HepG2 (cell line): ENCODE measurements around the gene MRFAP1L1. TPM values are rescaled to one million over a fixed set of nuclear protein-coding genes. Genes with fewer than 3 reads are reported as not detected.

Experiments
- HNF1A ChIP-seq, 2 experiments: sonication (generic) in 1 of 2; formaldehyde crosslinking in 1 of 2; IDR thresholded peaks; 2 replicates each; pipeline versions ENCODE4 v1.4.0 to v1.6.1; 2016 to 2020; ENCODE audit warnings: borderline replicate concordance in 1 of 2, low read depth in 1 of 2, mild to moderate bottlenecking in 1 of 2, missing genetic modification reagents in 1 of 2
- HNRNPL ChIP-seq: fragments of 200-400 bp; formaldehyde crosslinking; IDR thresholded peaks from 2 replicates; pipeline ENCODE4 v1.6.1; 2017; ENCODE audit warnings: mild to moderate bottlenecking, low read depth, low read length
- JUNB ChIP-seq: sonication (generic); formaldehyde crosslinking; IDR thresholded peaks from 2 replicates; pipeline ENCODE4 v1.8.0; 2022; ENCODE audit warnings: missing genetic modification reagents, mild to moderate bottlenecking, borderline replicate concordance
- MLX ChIP-seq: IDR thresholded peaks from 2 replicates; pipeline ENCODE4 v1.6.1; 2016
- NFKBIZ ChIP-seq: IDR thresholded peaks from 2 replicates; pipeline ENCODE4 v1.6.1; 2018; ENCODE audit warnings: missing genetic modification reagents, missing compliant biosample characterization
- PHF8 ChIP-seq: sonication (generic); formaldehyde crosslinking; IDR thresholded peaks from 2 replicates; pipeline ENCODE4 v1.5.0; 2020; ENCODE audit warnings: missing genetic modification reagents
- POLR2A ChIP-seq, 2 experiments: IDR thresholded peaks; 2 replicates each; pipeline ENCODE4 v1.6.1; 2011; ENCODE audit warnings: low read depth in 2 of 2, low read length in 2 of 2, mild to moderate bottlenecking in 1 of 2, moderate library complexity in 1 of 2; ENCODE audit not compliant: insufficient read depth in 1 of 2
- RARA ChIP-seq: IDR thresholded peaks from 2 replicates; pipeline ENCODE4 v1.6.1; 2016; ENCODE audit warnings: missing genetic modification reagents, missing compliant biosample characterization
- SALL1 ChIP-seq: sonication (generic); formaldehyde crosslinking; IDR thresholded peaks from 2 replicates; pipeline ENCODE4 v1.8.0; 2022; ENCODE audit warnings: mild to moderate bottlenecking, missing genetic modification reagents
- SP2 ChIP-seq: sonication (generic); formaldehyde crosslinking; IDR thresholded peaks from 2 replicates; pipeline ENCODE4 v1.5.1; 2020; ENCODE audit warnings: mild to moderate bottlenecking, missing genetic modification reagents
- SSRP1 ChIP-seq: IDR thresholded peaks from 2 replicates; pipeline ENCODE4 v1.6.1; 2016; ENCODE audit warnings: control low read depth
- TP53 ChIP-seq: sonication (generic); formaldehyde crosslinking; conservative IDR thresholded peaks from 2 replicates; pipeline ENCODE4 v1.4.0; 2020; ENCODE audit warnings: missing genetic modification reagents
- ZBTB34 ChIP-seq: sonication (generic); formaldehyde crosslinking; IDR thresholded peaks from 2 replicates; pipeline ENCODE4 v1.8.0; 2022; ENCODE audit warnings: mild to moderate bottlenecking, missing genetic modification reagents
- ZNF337 ChIP-seq: sonication (generic); formaldehyde crosslinking; IDR thresholded peaks from 2 replicates; pipeline ENCODE4 v1.5.1; 2020; ENCODE audit warnings: missing genetic modification reagents, low read depth, mild to moderate bottlenecking, borderline replicate concordance
- ZNF597 ChIP-seq: sonication (generic); formaldehyde crosslinking; IDR thresholded peaks from 2 replicates; pipeline ENCODE4 v1.5.0; 2020; ENCODE audit warnings: missing genetic modification reagents
- ZNF619 ChIP-seq: sonication (generic); formaldehyde crosslinking; IDR thresholded peaks from 2 replicates; pipeline ENCODE4 v1.4.0; 2020; ENCODE audit warnings: mild to moderate bottlenecking, missing genetic modification reagents
- ZNF670 ChIP-seq: sonication (generic); formaldehyde crosslinking; IDR thresholded peaks from 2 replicates; pipeline ENCODE4 v1.8.0; 2022; ENCODE audit warnings: mild to moderate bottlenecking, missing genetic modification reagents, borderline replicate concordance
- ZNF703 ChIP-seq: sonication (generic); formaldehyde crosslinking; IDR thresholded peaks from 2 replicates; pipeline ENCODE4 v1.5.1; 2020; ENCODE audit warnings: missing genetic modification reagents, mild to moderate bottlenecking, moderate library complexity, borderline replicate concordance
- ZNF788 ChIP-seq: sonication (generic); formaldehyde crosslinking; IDR thresholded peaks from 2 replicates; pipeline ENCODE4 v1.5.0; 2020; ENCODE audit warnings: mild to moderate bottlenecking, missing genetic modification reagents, borderline replicate concordance
- ZXDC ChIP-seq: sonication (generic); formaldehyde crosslinking; IDR thresholded peaks from 2 replicates; pipeline ENCODE4 v1.5.0; 2020; ENCODE audit warnings: mild to moderate bottlenecking, missing genetic modification reagents
- polyA plus RNA-seq, 8 experiments: library from polyadenylated mRNA; depleted of rRNA in 3 of 8; stranded (reverse) in 7 of 8; unstranded in 1 of 8; fragments of >200 nt; fragmentation: Illumina TruSeq in 4 of 8; extraction: Trizol in 4 of 8; gene quantifications; 2 replicates each; pipeline versions ENCODE4 v1.2.1 to v1.2.3, GENCODE V29; 2011 to 2016; ENCODE audit warnings: low read depth in 4 of 8, missing spikeins in 1 of 8, mixed read lengths in 1 of 8; ENCODE audit not compliant: insufficient read depth in 1 of 8
- total RNA-seq, 5 experiments: library from RNA; depleted of rRNA; stranded (reverse); fragments of >200 nt; fragmentation: Illumina TruSeq; extraction: Trizol; gene quantifications; 2 replicates each; pipeline ENCODE4 v1.2.3, GENCODE V29; 2016; ENCODE audit warnings: low read depth in 1 of 5

The MRFAP1L1 gene
- total and polyA plus RNA-seq, 2 of the 13 experiments (the other 11 are each of a cell fraction or from before 2014, with no cell fraction given), result 44.8 to 76.6 TPM

GRCh38 chr4:6753103-6753560 lies 43.5 kb upstream of the MRFAP1L1 start (continued):
- TF ChIP-seq SALL1 (CRISPR knock-in tag) (peak; percentile 96), RARA (CRISPR knock-in tag) (peak; percentile 85), HNF1A (IDR thresholded peaks at IDR 0.05; ENCODE audit: low read depth) (no peak), HNF1A (CRISPR knock-in tag; IDR thresholded peaks at IDR 0.05; ENCODE audit: borderline replicate concordance) (peak; percentile 63; the same call in 1 of the 2 replicates), JUNB (CRISPR knock-in tag) (no peak), ZNF670 (no peak), SSRP1 (CRISPR knock-in tag) (no peak), ZNF619 (peak; percentile 53; the same call in 1 of the 2 replicates), POLR2A (IDR thresholded peaks at IDR 0.05; ENCODE audit: insufficient read depth in 1 of 2, low read depth in 2 of 2, low read length in 2 of 2) (peak in 1 of 2 experiments; percentile 88; a peak in 2 of 4 replicates), SP2 (CRISPR knock-in tag) (no peak), NFKBIZ (CRISPR knock-in tag) (0 out of 2 replicates have a peak, but pooled peaks have one; percentile 65), TP53 (CRISPR knock-in tag) (peak; percentile 76; the same call in 1 of the 2 replicates), HNRNPL (peak; percentile 89), ZNF703 (CRISPR knock-in tag) (0 out of 2 replicates have a peak, but pooled peaks have one; percentile 41), ZBTB34 (peak; percentile 74; the same call in 1 of the 2 replicates), ZNF597 (CRISPR knock-in tag) (no peak), ZNF788 (CRISPR knock-in tag) (peak; percentile 87; the same call in 1 of the 2 replicates), MLX (no peak), ZNF337 (peak; percentile 54; the same call in 1 of the 2 replicates), PHF8 (peak; percentile 83), ZXDC (CRISPR knock-in tag) (peak; percentile 59; the same call in 1 of the 2 replicates)
